GM10266 (cell line): Measurements from ENCODE around the gene UMOD.
"Not testable (repeated sequence)": the region's sequence is repeated elsewhere in the genome, so short reads cannot be mapped to it uniquely, and the experiment has no call there.

Experiments used
- DNase-seq: peaks from one replicate; pipeline ENCODE4 v3.0.0; 2012; ENCODE audit errors: extremely low spot score
- TF ChIP-seq, protein P1 (sequence below): IDR thresholded peaks from 2 replicates; pipeline ENCODE4 v1.5.1; 2012; ENCODE audit warnings: mild to moderate bottlenecking, low read depth; ENCODE audit not compliant: control insufficient read depth, insufficient read depth; ENCODE audit errors: missing control alignments

UMOD gene

DNA sequence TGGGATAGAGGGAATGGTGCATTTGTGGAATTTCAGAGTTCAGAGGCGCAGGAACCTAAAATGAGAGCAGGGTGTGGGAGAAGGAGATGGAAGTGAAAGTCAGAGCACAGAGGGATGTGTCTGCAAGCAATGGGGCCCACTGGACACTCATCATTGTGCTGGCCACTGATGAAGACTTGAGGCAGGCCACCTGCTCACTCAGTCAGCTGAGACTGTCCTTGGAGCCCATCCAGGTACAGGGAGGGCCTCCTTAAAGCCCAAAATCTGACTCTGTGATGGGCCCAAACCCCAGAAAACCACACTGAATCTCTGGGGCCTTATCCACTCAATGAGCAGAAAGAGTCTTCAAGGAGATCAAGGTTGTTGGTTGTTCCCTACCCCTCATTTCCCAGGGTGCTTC is 30.8 kb downstream of the UMOD start:
- DNase-seq = no peak
- TF ChIP-seq, protein P1, sequence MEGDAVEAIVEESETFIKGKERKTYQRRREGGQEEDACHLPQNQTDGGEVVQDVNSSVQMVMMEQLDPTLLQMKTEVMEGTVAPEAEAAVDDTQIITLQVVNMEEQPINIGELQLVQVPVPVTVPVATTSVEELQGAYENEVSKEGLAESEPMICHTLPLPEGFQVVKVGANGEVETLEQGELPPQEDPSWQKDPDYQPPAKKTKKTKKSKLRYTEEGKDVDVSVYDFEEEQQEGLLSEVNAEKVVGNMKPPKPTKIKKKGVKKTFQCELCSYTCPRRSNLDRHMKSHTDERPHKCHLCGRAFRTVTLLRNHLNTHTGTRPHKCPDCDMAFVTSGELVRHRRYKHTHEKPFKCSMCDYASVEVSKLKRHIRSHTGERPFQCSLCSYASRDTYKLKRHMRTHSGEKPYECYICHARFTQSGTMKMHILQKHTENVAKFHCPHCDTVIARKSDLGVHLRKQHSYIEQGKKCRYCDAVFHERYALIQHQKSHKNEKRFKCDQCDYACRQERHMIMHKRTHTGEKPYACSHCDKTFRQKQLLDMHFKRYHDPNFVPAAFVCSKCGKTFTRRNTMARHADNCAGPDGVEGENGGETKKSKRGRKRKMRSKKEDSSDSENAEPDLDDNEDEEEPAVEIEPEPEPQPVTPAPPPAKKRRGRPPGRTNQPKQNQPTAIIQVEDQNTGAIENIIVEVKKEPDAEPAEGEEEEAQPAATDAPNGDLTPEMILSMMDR = no peak

DNA sequence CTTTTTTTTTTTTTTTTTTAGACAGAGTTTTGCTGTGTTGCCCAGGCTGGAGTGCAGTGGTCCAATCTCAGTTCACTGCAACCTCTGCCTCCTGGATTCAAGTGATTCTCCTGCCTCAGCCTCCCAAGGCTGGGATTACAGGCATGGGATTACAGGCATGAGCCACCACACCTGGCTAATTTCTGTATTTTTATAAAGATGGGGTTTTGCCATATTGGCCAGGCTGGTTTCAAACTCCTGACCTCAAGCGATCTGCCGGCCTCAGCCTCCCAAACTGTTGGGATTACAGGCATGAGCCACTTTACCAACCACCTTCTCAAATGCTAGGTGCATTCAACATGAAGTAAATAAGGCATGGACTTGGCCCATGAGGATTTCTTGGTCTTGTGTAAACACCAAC is 31.5 kb downstream of the UMOD start:
- not testable (repeated sequence) for DNase-seq

DNA sequence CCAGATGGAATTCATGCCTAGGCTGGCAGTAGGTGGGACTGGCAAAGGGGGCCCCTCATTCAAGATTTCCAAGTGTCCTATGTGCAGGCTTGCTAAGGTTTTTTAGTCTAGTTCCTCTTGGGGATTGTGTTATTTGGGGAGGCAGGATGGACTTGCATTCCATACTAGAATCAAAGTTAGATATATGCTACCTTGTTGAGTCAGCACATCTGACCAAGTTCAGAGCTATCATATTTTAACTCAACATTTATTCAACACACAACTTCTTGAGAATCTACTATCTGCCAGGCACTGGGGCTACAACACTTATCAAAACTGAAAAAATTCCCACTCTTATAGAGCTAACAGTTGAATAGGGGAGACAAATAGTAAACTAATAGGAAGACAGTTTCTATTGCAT is 31.9 kb downstream of the UMOD start:
- DNase-seq = no peak
- TF ChIP-seq, protein P1 = no peak

DNA sequence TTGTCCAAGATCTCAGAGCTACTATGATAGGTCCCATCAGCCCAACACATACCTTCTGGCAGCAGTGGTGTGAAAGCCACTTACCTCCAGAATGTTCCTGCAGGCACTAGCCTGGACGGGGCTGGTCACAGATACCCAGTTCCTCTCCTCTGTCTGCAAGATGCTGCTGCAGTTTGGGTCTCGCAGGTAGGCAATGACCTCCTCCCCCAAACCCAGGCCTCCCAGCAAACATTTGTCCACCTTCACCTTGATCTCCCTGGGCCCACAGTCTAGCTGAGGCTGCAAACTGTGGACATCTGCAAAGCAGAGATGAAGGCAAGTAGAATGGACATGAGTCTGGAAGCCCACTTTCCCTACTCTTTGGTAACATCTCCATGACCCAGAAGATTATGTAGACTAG is 32.3 kb downstream of the UMOD start:
- TF ChIP-seq, protein P1 = no peak
- DNase-seq = no peak

DNA sequence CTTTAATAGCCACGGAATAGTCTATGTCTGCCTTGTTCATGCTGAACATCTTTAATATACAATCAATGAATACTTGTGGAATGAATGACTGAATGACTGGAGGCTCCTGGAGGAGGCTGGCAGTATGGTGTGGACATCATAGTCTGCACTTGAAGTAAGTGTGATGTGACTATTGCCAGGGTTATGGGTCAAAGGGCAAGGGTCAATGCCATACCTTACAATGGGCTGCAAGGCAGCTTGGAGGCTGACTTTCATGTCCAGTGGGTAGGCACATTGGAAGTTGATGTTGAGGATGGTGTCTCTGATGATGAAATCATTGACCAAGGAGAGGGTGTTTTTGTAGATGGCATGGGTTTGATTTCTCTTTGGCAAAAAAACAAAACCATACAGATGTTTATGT is 33.1 kb downstream of the UMOD start:
- no peak for DNase-seq
- TF ChIP-seq, protein P1 = no peak

DNA sequence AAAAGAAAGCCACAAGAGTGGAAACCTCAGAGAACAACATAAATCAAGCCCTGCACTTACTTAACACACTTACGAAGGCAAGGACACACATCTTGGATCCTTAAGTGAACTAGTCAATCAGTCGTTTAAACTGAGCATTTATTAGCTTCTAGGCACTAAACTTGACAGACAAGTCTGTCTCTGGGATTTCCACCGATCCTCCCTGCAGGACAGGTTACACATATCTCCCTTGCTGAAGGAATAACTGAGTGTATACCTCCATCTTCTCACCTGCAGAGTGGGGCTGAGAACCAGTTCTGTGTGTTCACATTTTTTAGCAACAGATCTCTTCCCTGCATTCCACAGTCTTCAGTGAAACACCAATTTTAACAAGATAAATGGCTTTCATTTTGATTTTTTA is 34.1 kb downstream of the UMOD start:
- DNase-seq = no peak

DNA sequence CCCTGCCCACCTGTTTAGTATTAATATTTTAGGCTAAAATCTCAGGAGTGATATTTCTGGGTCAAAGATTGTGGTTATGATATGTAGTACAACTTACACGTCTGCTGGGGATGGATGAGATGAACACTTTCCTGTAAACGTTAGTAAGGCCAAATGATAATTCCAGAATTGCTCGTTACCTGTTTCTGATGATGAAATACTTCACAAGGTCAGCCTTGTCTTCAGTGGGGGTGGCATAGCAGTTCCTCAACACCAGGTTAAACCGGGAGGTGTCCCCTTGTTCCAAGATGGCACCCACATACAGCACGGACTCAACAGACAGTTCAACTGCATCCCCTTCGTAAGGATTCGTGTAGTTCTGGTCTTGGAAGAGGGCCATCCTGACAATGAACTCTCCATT is 34.5 kb downstream of the UMOD start:
- TF ChIP-seq, protein P1 = no peak
- no peak for DNase-seq

More for the DNA sequence above, 34.1 kb downstream of the UMOD start:
- TF ChIP-seq, protein P1 = no peak

DNA sequence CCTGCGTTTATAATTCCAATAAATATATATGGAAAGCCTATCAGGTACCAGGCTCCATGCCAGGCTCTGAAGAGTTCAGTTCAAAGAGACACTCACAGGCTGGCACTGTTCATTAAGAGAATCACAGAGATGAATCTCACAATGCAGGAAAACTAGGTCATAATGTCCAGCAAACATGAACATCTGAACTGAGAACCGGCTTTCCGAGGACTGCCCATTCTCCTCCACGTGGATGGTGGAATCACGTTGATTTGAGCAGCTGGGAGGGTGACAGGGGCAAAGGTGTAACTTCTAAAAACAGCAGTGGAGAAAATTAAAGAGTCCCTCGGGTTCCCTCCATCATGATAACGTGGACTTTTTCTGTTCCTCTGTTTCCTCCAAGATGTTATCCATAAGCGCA is 35.4 kb downstream of the UMOD start:
- TF ChIP-seq, protein P1 = no peak

More for the DNA sequence above, 35.4 kb downstream of the UMOD start:
- DNase-seq = no peak
